Neural cell (in vitro differentiated cells): ENCODE results near the gene ITGAE.
"Not testable (repeated sequence)": the region's sequence is repeated elsewhere in the genome, so short reads cannot be mapped to it uniquely, and the experiment has no call there.

Experiments
- EP300 ChIP-seq: fragments of 450-650 bp; conservative IDR thresholded peaks from 2 replicates; pipeline ENCODE4 v1.6.1; 2014; ENCODE audit warnings: antibody characterized with exemption, mild to moderate bottlenecking, moderate library complexity; ENCODE audit not compliant: poor library complexity, severe bottlenecking
- EZH2 ChIP-seq: fragments of 200-600, 300-800 bp; shearing (Covaris generic), sonication (generic); IDR thresholded peaks from 2 replicates; pipeline ENCODE4 v1.6.1; 2014; ENCODE audit warnings: antibody characterized with exemption, low read length, borderline replicate concordance, mild to moderate bottlenecking; ENCODE audit not compliant: insufficient read depth, poor library complexity, severe bottlenecking
- MXI1 ChIP-seq: fragments of 450-650 bp; conservative IDR thresholded peaks from 2 replicates; pipeline ENCODE4 v1.6.1; 2014; ENCODE audit warnings: antibody characterized with exemption, mild to moderate bottlenecking; ENCODE audit not compliant: poor library complexity, severe bottlenecking
- POLR2AphosphoS5 ChIP-seq: IDR thresholded peaks from 2 replicates; pipeline ENCODE4 v1.6.1; 2012
- RAD21 ChIP-seq: fragments of 450-650 bp; conservative IDR thresholded peaks from 2 replicates; pipeline ENCODE4 v1.6.1; 2014; ENCODE audit warnings: antibody characterized with exemption, mild to moderate bottlenecking, moderate library complexity
- SMC3 ChIP-seq: fragments of 450-650 bp; conservative IDR thresholded peaks from 2 replicates; pipeline ENCODE4 v1.6.1; 2014; ENCODE audit warnings: antibody characterized with exemption, mild to moderate bottlenecking, moderate library complexity; ENCODE audit not compliant: poor library complexity
- TAF1 ChIP-seq: IDR thresholded peaks from 2 replicates; pipeline ENCODE4 v1.6.1; 2012; ENCODE audit warnings: low read depth
- TF ChIP-seq, protein P1 (sequence below): IDR thresholded peaks from 2 replicates; pipeline ENCODE4 v1.6.1; 2012; ENCODE audit warnings: borderline replicate concordance
- TF ChIP-seq, protein P2 (sequence below): fragments of 450-650 bp; IDR thresholded peaks from 2 replicates; pipeline ENCODE4 v1.5.1; 2014; ENCODE audit warnings: antibody characterized with exemption, mild to moderate bottlenecking, moderate library complexity; ENCODE audit not compliant: poor library complexity, severe bottlenecking

DNA sequence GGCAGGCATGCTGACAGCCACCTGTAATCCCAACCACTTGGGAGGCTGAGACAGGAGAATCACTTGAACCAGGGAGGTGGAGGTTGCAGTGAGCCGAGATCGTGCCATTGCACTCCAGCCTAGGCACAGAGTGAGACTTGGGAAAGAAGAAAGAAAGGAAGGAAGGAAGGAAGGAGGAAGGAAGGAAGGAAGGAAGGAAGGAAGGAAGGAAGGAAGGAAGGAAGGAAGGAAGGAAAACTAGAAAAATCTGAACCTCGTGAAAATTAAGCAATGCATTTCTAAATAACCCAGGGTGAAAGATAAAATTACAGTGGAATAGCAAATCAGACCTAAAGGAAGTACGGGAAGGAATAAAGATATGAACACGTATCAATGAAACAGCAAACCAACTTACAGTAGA lies 15.7 kb downstream of the ITGAE start:
- TF ChIP-seq, protein P1, sequence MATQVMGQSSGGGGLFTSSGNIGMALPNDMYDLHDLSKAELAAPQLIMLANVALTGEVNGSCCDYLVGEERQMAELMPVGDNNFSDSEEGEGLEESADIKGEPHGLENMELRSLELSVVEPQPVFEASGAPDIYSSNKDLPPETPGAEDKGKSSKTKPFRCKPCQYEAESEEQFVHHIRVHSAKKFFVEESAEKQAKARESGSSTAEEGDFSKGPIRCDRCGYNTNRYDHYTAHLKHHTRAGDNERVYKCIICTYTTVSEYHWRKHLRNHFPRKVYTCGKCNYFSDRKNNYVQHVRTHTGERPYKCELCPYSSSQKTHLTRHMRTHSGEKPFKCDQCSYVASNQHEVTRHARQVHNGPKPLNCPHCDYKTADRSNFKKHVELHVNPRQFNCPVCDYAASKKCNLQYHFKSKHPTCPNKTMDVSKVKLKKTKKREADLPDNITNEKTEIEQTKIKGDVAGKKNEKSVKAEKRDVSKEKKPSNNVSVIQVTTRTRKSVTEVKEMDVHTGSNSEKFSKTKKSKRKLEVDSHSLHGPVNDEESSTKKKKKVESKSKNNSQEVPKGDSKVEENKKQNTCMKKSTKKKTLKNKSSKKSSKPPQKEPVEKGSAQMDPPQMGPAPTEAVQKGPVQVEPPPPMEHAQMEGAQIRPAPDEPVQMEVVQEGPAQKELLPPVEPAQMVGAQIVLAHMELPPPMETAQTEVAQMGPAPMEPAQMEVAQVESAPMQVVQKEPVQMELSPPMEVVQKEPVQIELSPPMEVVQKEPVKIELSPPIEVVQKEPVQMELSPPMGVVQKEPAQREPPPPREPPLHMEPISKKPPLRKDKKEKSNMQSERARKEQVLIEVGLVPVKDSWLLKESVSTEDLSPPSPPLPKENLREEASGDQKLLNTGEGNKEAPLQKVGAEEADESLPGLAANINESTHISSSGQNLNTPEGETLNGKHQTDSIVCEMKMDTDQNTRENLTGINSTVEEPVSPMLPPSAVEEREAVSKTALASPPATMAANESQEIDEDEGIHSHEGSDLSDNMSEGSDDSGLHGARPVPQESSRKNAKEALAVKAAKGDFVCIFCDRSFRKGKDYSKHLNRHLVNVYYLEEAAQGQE: not testable (repeated sequence)
- TF ChIP-seq, protein P2, sequence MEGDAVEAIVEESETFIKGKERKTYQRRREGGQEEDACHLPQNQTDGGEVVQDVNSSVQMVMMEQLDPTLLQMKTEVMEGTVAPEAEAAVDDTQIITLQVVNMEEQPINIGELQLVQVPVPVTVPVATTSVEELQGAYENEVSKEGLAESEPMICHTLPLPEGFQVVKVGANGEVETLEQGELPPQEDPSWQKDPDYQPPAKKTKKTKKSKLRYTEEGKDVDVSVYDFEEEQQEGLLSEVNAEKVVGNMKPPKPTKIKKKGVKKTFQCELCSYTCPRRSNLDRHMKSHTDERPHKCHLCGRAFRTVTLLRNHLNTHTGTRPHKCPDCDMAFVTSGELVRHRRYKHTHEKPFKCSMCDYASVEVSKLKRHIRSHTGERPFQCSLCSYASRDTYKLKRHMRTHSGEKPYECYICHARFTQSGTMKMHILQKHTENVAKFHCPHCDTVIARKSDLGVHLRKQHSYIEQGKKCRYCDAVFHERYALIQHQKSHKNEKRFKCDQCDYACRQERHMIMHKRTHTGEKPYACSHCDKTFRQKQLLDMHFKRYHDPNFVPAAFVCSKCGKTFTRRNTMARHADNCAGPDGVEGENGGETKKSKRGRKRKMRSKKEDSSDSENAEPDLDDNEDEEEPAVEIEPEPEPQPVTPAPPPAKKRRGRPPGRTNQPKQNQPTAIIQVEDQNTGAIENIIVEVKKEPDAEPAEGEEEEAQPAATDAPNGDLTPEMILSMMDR: not testable (repeated sequence)
- not testable (repeated sequence) for TF ChIP-seq EZH2, TAF1, RAD21, MXI1, EP300, SMC3, POLR2AphosphoS5
